Mesendoderm (in vitro differentiated cells): Measurements from ENCODE around the gene BTBD7.
A peak's percentile ranks its signal among the peaks of the same experiment; 100 is the strongest.

Experiments
- DNase-seq: peaks from one replicate; pipeline ENCODE4 v3.0.0; 2013
- H2AK5ac ChIP-seq: 2 replicates; pipeline ENCODE4 v1.6.1; 2013; ENCODE audit warnings: low read length, inconsistent platforms
- H2BK120ac ChIP-seq: 2 replicates; pipeline ENCODE4 v1.6.1; 2013; ENCODE audit warnings: low read depth, mild to moderate bottlenecking, low read length, moderate library complexity, mixed read lengths
- H2BK15ac ChIP-seq: replicated peaks from 2 replicates; pipeline ENCODE4 v1.6.1; 2013; ENCODE audit warnings: low read depth, mild to moderate bottlenecking, moderate library complexity
- H2BK5ac ChIP-seq: 2 replicates; pipeline ENCODE4 v1.6.1; 2013; ENCODE audit warnings: low read length, inconsistent platforms
- H3K18ac ChIP-seq: 2 replicates; pipeline ENCODE4 v1.6.1; 2013; ENCODE audit warnings: mild to moderate bottlenecking, low read length, mixed read lengths
- H3K23ac ChIP-seq: one replicate; pipeline ENCODE4 v1.6.1; 2013; ENCODE audit warnings: low read length
- H3K27ac ChIP-seq: 2 replicates; pipeline ENCODE4 v1.5.1; 2013; ENCODE audit warnings: low read depth, mild to moderate bottlenecking, inconsistent platforms, low read length, moderate library complexity
- H3K27me3 ChIP-seq: 2 replicates; pipeline ENCODE4 v1.6.1; 2013; ENCODE audit warnings: low read length, control low read depth, mild to moderate bottlenecking, inconsistent platforms; ENCODE audit not compliant: insufficient read depth, poor library complexity
- H3K36me3 ChIP-seq: 2 replicates; pipeline ENCODE4 v1.6.1; 2013; ENCODE audit warnings: low read length, inconsistent platforms; ENCODE audit not compliant: control insufficient read depth, insufficient read depth
- H3K4ac ChIP-seq: one replicate; pipeline ENCODE4 v1.6.1; 2013; ENCODE audit warnings: low read depth, mild to moderate bottlenecking, low read length, moderate library complexity
- H3K4me1 ChIP-seq: 2 replicates; pipeline ENCODE4 v1.6.1; 2013; ENCODE audit warnings: low read depth, low read length, inconsistent platforms; ENCODE audit not compliant: control insufficient read depth
- H3K4me2 ChIP-seq: 2 replicates; pipeline ENCODE4 v1.6.1; 2013; ENCODE audit warnings: low read length
- H3K4me3 ChIP-seq: 2 replicates; pipeline ENCODE4 v1.5.1; 2013; ENCODE audit warnings: mild to moderate bottlenecking, low read length
- H3K56ac ChIP-seq: one replicate; pipeline ENCODE4 v1.6.1; 2013; ENCODE audit warnings: low read length
- H3K79me1 ChIP-seq: 2 replicates; pipeline ENCODE4 v1.6.1; 2013; ENCODE audit warnings: low read length, inconsistent platforms
- H3K79me2 ChIP-seq: 2 replicates; pipeline ENCODE4 v1.6.1; 2013; ENCODE audit warnings: mild to moderate bottlenecking, low read length; ENCODE audit not compliant: control insufficient read depth, insufficient read depth
- H3K9ac ChIP-seq: 2 replicates; pipeline ENCODE4 v1.6.1; 2013; ENCODE audit warnings: low read length, inconsistent platforms
- H4K5ac ChIP-seq: one replicate; pipeline ENCODE4 v1.6.1; 2013; ENCODE audit warnings: low read length
- H4K8ac ChIP-seq: one replicate; pipeline ENCODE4 v1.6.1; 2013; ENCODE audit warnings: low read depth, mild to moderate bottlenecking, control low read depth, low read length, moderate library complexity
- WGBS: extraction: QIAGEN DNeasy Blood & Tissue Kit; methylation state at CpG from one replicate; pipeline ENCODE4 v1.1.7; 2013; ENCODE audit warnings: low lambda C conversion rate, missing lambda C conversion rate; ENCODE audit not compliant: insufficient coverage; ENCODE audit errors: extremely low coverage; 5-methylcytosine and 5-hydroxymethylcytosine counted together

BTBD7 gene

DNA sequence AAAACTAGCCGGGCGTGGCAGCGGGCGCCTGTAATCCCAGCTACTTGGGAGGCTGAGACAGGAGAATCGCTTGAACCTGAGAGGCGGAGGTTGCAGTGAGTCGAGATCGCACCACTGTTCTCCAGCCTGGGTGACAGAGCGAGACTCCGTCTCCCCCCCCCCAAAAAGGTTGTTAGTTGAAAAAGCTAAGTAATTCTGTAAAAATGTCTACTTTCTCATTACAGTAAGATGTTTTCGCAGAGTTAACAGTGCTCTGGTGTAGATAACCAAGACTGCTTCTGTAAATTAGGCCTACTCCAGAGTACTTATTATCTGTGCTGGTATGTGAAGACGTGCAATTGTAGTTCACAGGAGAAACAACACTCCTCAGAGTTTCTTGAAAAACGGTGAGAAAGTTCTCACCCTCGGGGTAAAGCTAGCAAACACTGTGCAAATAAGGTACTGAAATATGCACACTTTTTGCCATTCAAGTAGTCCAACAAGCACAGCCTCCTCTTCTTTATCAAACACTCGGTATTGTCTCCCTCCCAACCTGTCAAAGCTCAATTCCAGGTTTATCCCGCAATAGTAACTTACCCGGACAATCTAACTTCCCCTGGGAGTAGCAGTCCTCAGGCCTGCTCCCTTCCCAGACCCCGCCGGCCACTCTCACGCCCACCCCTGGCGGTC lies 974 bp downstream of the BTBD7 start:
- H3K9ac ChIP-seq = peak overlapping the region; percentile 85
- peak overlapping the region; percentile 100 for H3K4ac ChIP-seq
- peak overlapping the region; percentile 92 for H3K4me3 ChIP-seq
- H2BK15ac ChIP-seq = no peak overlapping the region
- no peaks in the 10 kb centered on the region for H3K4me1 ChIP-seq
- no peaks in the 10 kb centered on the region for H3K36me3 ChIP-seq
- no CpG with 5 or more reads among the region's 21 CpGs for WGBS
- H3K4me2 ChIP-seq = peak overlapping the region; percentile 90
- peak overlapping the region; percentile 98 for H3K27ac ChIP-seq
- peaks cover 6% of the 10 kb centered on the region for H3K79me1 ChIP-seq
- peak overlapping the region; percentile 22 for H2BK5ac ChIP-seq
- no peak overlapping the region for H4K8ac ChIP-seq
- H3K56ac ChIP-seq = peak overlapping the region; percentile 94
- H2AK5ac ChIP-seq = no peak overlapping the region
- H4K5ac ChIP-seq = no peak overlapping the region
- H2BK120ac ChIP-seq = no peak overlapping the region
- H3K79me2 ChIP-seq = peaks cover 49% of the 10 kb centered on the region
- peak; percentile 30 for DNase-seq
- no peaks in the 10 kb centered on the region for H3K27me3 ChIP-seq
- peak overlapping the region; percentile 56 for H3K23ac ChIP-seq
- peak overlapping the region; percentile 95 for H3K18ac ChIP-seq

DNA sequence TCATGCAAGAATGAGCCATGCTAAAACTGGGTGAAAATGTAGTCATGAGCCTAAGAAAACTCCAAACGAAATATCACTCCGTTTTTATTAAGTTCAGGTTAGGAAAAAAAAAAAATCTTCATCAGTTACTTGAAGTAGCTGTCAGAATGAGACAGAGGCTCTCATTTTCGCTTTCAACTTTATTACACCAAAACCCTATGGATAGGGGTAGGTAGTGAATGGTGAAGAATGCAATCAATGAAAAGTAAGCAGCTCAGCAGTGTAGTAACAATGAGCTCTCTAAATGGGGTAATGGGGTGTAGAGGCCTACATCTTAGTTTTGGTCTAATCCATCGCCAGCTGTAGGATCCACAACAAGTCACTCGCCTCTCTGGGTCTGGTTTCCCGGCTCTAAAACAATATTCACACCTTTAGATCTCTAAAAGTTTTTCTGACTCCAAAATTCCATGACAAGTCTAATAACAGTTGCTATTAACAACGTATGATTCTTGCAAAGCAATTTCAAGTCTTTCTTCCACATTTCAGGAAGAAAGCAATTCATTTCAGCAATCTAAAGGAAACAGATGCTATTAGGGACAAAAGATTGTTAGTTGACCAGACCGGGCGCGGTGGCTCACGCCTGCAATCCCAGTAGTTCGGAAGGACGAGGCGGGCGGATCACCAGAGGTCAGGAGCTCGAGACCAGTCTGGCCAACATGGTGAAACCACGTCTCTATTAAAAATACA lies 1.7 kb downstream of the BTBD7 start:
- Histone ChIP-seq H3K36me3 (no peaks in the 10 kb centered on the region), H3K4me1 (no peaks in the 10 kb centered on the region), H3K23ac (no peak overlapping the region), H2BK15ac (no peak overlapping the region), H3K79me1 (peaks cover 7% of the 10 kb centered on the region), H3K4me2 (peak overlapping the region; percentile 13), H3K18ac (no peak overlapping the region), H3K56ac (peak overlapping the region; percentile 94), H3K4me3 (no peak overlapping the region), H3K4ac (no peak overlapping the region), H3K79me2 (peaks cover 56% of the 10 kb centered on the region), H3K27me3 (no peaks in the 10 kb centered on the region), H2BK5ac (no peak overlapping the region), H2BK120ac (no peak overlapping the region), H3K9ac (peak overlapping the region; percentile 39), H2AK5ac (no peak overlapping the region), H4K5ac (no peak overlapping the region), H4K8ac (no peak overlapping the region), H3K27ac (no peak overlapping the region)
- no CpG with 5 or more reads among the region's 17 CpGs for WGBS
- DNase-seq = no peak

DNA sequence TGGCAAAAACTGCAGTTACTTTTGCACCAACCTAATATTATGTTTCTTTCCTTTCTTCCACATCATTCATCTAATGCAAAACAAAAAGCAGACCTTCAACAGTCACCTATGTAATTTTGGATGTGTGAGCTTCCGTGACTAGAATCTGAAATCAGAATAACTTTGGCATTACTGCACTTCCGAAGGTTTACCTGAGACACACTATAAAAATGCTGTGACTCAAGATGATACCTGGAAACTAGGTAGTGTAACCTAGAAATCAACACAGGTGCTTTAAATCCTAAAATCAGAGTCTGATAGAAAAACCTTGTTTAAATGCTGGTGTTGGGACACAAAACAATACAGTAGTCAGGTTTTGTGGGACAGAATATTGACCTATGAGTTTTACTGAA lies 2.2 kb downstream of the BTBD7 start:
- Histone ChIP-seq H3K23ac (no peak overlapping the region), H3K4me1 (no peaks in the 10 kb centered on the region), H3K56ac (no peak overlapping the region), H3K4me3 (no peak overlapping the region), H4K8ac (no peak overlapping the region), H2BK15ac (no peak overlapping the region), H2BK5ac (no peak overlapping the region), H2BK120ac (no peak overlapping the region), H4K5ac (no peak overlapping the region), H3K18ac (no peak overlapping the region), H2AK5ac (no peak overlapping the region), H3K4me2 (no peak overlapping the region), H3K9ac (peak overlapping the region; percentile 6), H3K79me2 (peaks cover 59% of the 10 kb centered on the region), H3K4ac (no peak overlapping the region), H3K27me3 (no peaks in the 10 kb centered on the region), H3K27ac (no peak overlapping the region), H3K36me3 (no peaks in the 10 kb centered on the region), H3K79me1 (peaks cover 9% of the 10 kb centered on the region)
- WGBS = no CpG with 5 or more reads among the region's 2 CpGs
- DNase-seq = no peak

DNA sequence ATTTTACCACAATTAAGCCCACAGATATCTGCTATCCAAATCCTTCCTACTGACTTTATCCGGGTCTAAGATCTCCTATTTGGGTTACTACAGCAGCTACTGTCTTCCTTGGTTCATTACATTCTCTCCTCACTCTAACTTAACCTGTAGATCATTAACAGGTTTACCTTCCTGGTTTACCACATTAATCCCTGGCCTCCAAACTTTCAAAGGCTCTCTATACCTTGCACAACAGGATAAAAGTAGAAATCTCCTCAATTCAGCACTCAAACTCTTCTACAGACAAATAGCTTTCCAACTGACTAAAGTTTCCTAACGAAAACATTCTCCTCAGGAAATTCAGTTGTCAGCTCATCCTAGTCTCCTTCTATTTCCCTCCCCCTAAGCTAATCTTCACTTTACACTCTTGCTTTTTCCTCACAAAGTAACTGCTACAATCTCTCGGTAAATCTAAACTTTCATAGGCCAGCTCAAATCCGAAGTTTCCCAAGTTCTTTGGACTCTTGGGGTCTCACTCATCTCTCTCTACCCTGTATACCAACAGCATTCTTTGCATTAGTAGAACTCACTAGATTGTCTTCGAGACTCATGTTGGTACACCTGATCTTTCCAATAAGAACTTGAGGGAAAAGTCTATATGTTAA lies 2.7 kb downstream of the BTBD7 start:
- Histone ChIP-seq H2BK5ac (no peak overlapping the region), H3K79me1 (peaks cover 9% of the 10 kb centered on the region), H3K4me1 (no peaks in the 10 kb centered on the region), H3K4me3 (no peak overlapping the region), H3K23ac (no peak overlapping the region), H3K4ac (no peak overlapping the region), H4K8ac (no peak overlapping the region), H3K27ac (no peak overlapping the region), H3K36me3 (no peaks in the 10 kb centered on the region), H2BK15ac (no peak overlapping the region), H3K27me3 (no peaks in the 10 kb centered on the region), H3K9ac (peak overlapping the region; percentile 6), H2AK5ac (no peak overlapping the region), H3K4me2 (no peak overlapping the region), H4K5ac (no peak overlapping the region), H3K79me2 (peaks cover 64% of the 10 kb centered on the region), H3K18ac (no peak overlapping the region), H3K56ac (no peak overlapping the region), H2BK120ac (no peak overlapping the region)
- DNase-seq = no peak
- WGBS = no CpG with 5 or more reads among the region's 5 CpGs

DNA sequence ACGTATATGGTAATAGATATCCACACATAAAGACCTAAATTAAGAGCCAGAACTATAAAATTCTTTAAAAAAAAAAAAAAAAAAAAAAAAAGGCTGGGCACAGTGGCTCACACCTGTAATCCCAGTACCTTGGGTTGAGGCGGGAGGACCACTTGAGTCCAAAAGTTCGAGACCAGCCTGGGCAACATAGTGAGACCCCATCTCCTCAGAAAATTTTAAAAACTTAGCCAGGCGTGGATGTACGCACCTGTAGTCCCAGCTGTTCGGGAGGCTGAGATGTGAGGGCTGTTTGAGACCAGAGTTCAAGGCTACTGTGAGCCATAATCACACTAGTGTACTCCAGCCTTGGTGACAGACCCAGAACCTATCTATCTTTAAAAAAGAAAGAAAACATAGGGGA lies 4.3 kb downstream of the BTBD7 start:
- no peak for DNase-seq

More for the DNA sequence above, 4.3 kb downstream of the BTBD7 start:
- Histone ChIP-seq H3K4me2 (no peak overlapping the region), H3K4ac (no peak overlapping the region), H3K79me2 (peaks cover 77% of the 10 kb centered on the region), H2BK5ac (no peak overlapping the region), H3K9ac (no peak overlapping the region), H2BK120ac (no peak overlapping the region), H3K36me3 (no peaks in the 10 kb centered on the region), H3K4me1 (no peaks in the 10 kb centered on the region), H2BK15ac (no peak overlapping the region), H3K27ac (no peak overlapping the region), H3K27me3 (no peaks in the 10 kb centered on the region), H3K79me1 (peaks cover 14% of the 10 kb centered on the region), H4K8ac (no peak overlapping the region), H3K18ac (no peak overlapping the region), H3K4me3 (no peak overlapping the region), H4K5ac (no peak overlapping the region), H3K56ac (no peak overlapping the region), H2AK5ac (no peak overlapping the region), H3K23ac (no peak overlapping the region)
- WGBS = no CpG with 5 or more reads among the region's 6 CpGs
